Prostate gland (tissue), 2 donors: ENCODE results near the gene HEG1. TPM values are rescaled to one million over a fixed set of nuclear protein-coding genes. Genes with fewer than 3 reads are reported as not detected.

Experiments used
- DNase-seq: peaks from one replicate; pipeline ENCODE4 v3.0.0-alpha.2; 2019; ENCODE audit warnings: low spot score
- H3K27ac ChIP-seq, 2 donors: fragments of 200-600 bp; sonication (generic); 2 replicates each; pipeline ENCODE4 v1.5.1; 2017 to 2019
- H3K27me3 ChIP-seq: fragments of 200-600 bp; sonication (generic); replicated peaks from 2 replicates; pipeline ENCODE4 v1.5.1; 2019; ENCODE audit not compliant: insufficient read depth
- H3K36me3 ChIP-seq, 2 donors: fragments of 200-600 bp; sonication (generic); 1 replicate in 1 of 2; 2 replicates in 1 of 2; pipeline versions ENCODE4 v1.5.1 to v1.8.1; 2017 to 2019
- H3K4me1 ChIP-seq: fragments of 200-600 bp; sonication (generic); replicated peaks from 2 replicates; pipeline ENCODE4 v1.5.1; 2019
- H3K4me3 ChIP-seq, 2 donors: fragments of 200-600 bp; sonication (generic); 2 replicates each; pipeline ENCODE4 v1.5.1; 2017 to 2019
- H3K9me3 ChIP-seq: fragments of 200-600 bp; sonication (generic); 2 replicates; pipeline ENCODE4 v1.5.1; 2017
- POLR2A ChIP-seq: fragments of 450-650 bp; IDR thresholded peaks from one replicate; pipeline ENCODE4 v1.6.1; 2016; ENCODE audit warnings: antibody characterized with exemption, mild to moderate bottlenecking
- POLR2AphosphoS5 ChIP-seq: sonication (generic); formaldehyde crosslinking; IDR thresholded peaks from one replicate; pipeline ENCODE4 v1.6.1; 2017; ENCODE audit warnings: antibody characterized with exemption
- WGBS: methylation state at CpG from one replicate; pipeline ENCODE4 v1.1.5; 2018; 5-methylcytosine and 5-hydroxymethylcytosine counted together
- intact Hi-C: fragments of 100-400 bp; cut with DNase I; formaldehyde crosslinking; loops from one replicate; pipeline ENCODE4 v1.14.2; 2022
- total RNA-seq, 2 donors: library from RNA; depleted of rRNA; stranded (reverse); fragments of >200 nt; gene quantifications; one replicate each; pipeline ENCODE4 v1.1.0, GENCODE V29; 2016
- TF ChIP-seq, protein P1 (sequence below), 4 experiments: fragments of 200-600 bp in 2 of 4; fragments of 450-650 bp in 2 of 4; sonication (generic) in 2 of 4; IDR thresholded peaks; 1 replicate in 3 of 4; 2 replicates in 1 of 4; pipeline ENCODE4 v1.5.1; 2016 to 2019; ENCODE audit warnings: antibody characterized with exemption in 4 of 4, mild to moderate bottlenecking in 2 of 4, moderate library complexity in 2 of 4

Gene HEG1
- total RNA-seq, 2 donors from 2014 or later = 27.5 to 130 TPM

DNA sequence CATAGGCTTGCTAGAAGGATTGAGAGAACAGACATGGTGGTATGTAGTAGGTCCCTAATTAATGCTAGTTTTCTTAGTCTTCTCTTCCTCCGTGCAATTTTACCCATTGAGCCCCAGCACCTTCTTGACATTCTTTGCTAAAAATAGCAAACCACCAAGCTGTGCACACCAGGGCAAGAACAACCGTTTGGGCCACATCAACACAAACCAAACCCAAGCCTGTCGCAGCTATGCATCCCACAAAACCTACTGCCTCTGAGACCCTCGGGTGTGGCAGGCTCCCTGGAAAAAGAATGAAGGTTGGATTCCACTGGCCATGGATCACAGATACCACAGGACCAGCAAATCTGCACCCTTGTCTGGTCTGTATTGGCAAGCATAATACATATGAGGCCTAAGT, 27.1 kb downstream of the HEG1 start:
- TF ChIP-seq, protein P1, sequence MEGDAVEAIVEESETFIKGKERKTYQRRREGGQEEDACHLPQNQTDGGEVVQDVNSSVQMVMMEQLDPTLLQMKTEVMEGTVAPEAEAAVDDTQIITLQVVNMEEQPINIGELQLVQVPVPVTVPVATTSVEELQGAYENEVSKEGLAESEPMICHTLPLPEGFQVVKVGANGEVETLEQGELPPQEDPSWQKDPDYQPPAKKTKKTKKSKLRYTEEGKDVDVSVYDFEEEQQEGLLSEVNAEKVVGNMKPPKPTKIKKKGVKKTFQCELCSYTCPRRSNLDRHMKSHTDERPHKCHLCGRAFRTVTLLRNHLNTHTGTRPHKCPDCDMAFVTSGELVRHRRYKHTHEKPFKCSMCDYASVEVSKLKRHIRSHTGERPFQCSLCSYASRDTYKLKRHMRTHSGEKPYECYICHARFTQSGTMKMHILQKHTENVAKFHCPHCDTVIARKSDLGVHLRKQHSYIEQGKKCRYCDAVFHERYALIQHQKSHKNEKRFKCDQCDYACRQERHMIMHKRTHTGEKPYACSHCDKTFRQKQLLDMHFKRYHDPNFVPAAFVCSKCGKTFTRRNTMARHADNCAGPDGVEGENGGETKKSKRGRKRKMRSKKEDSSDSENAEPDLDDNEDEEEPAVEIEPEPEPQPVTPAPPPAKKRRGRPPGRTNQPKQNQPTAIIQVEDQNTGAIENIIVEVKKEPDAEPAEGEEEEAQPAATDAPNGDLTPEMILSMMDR (IDR thresholded peaks at IDR 0.05) = no peak
- TF ChIP-seq POLR2A (no peak), POLR2AphosphoS5 (no peak)
- no peak overlapping the region for H3K27ac ChIP-seq
- H3K4me3 ChIP-seq = no peak overlapping the region
- H3K36me3 ChIP-seq = no peaks in the 10 kb centered on the region
- intact Hi-C loops = no loop called here
- no peaks in the 10 kb centered on the region for H3K9me3 ChIP-seq
- no peaks in the 10 kb centered on the region for H3K27me3 ChIP-seq
- peaks cover 6% of the 10 kb centered on the region for H3K4me1 ChIP-seq
- no peak for DNase-seq
- WGBS = 87% methylated on average over 4 of the region's 4 CpGs

DNA sequence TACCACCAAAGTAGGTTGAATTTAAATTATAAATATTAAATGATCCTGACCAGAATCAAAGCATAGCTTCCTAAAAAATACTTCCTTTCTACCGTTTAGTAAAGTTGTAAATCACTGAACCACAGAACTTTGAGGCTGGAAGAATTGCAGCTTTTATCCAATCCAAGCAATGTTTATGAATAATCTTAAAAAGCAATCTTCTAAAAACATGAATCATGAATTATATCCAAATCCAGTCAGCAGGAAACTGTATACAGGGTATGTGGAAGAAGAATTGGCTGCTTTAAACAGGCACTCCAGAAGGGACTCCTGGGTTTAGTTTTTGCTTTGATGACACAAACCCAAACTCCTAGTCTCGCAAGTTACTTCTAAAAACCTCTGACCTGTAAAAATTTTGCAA, 30.2 kb downstream of the HEG1 start:
- H3K36me3 ChIP-seq = no peaks in the 10 kb centered on the region
- peaks cover 6% of the 10 kb centered on the region for H3K4me1 ChIP-seq
- WGBS = 45% methylated on average over 2 of the region's 2 CpGs
- DNase-seq = no peak
- H3K4me3 ChIP-seq = no peak overlapping the region
- TF ChIP-seq POLR2AphosphoS5 = no peak
- TF ChIP-seq, protein P1 (IDR thresholded peaks at IDR 0.05) = no peak
- TF ChIP-seq POLR2A = no peak
- H3K9me3 ChIP-seq = no peaks in the 10 kb centered on the region
- H3K27ac ChIP-seq = no peak overlapping the region
- no peaks in the 10 kb centered on the region for H3K27me3 ChIP-seq
- intact Hi-C loops = no loop called here

DNA sequence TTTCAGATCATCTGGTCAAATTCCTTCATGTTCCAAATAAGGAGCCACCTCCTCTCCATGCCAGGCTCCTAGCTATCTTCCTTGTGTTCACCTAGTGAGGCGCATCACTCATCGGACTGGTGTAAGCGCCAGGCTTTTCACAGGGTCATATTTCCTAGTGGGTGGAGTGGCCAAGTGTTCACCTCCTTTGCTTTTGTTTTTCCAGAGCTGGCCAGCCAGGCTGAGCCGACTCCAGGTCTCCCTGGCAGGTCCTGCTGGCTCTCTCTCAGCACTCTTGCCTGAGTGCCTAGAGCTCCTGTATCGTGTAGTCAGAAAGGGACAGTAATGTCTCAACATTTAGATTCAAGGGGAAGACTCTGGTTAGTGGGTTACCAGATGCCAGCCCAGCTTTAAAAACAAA, 31.0 kb downstream of the HEG1 start:
- 41% methylated on average over 5 of the region's 5 CpGs for WGBS
- Histone ChIP-seq H3K27me3 (no peaks in the 10 kb centered on the region), H3K9me3 (no peaks in the 10 kb centered on the region), H3K4me1 (peaks cover 6% of the 10 kb centered on the region), H3K36me3 (no peaks in the 10 kb centered on the region), H3K4me3 (no peak overlapping the region), H3K27ac (peak overlapping the region; percentile 12 to 49)
- peak; percentile 53 for DNase-seq
- TF ChIP-seq POLR2AphosphoS5 (peak; percentile 28), POLR2A (no peak)
- intact Hi-C loops = no loop called here

DNA sequence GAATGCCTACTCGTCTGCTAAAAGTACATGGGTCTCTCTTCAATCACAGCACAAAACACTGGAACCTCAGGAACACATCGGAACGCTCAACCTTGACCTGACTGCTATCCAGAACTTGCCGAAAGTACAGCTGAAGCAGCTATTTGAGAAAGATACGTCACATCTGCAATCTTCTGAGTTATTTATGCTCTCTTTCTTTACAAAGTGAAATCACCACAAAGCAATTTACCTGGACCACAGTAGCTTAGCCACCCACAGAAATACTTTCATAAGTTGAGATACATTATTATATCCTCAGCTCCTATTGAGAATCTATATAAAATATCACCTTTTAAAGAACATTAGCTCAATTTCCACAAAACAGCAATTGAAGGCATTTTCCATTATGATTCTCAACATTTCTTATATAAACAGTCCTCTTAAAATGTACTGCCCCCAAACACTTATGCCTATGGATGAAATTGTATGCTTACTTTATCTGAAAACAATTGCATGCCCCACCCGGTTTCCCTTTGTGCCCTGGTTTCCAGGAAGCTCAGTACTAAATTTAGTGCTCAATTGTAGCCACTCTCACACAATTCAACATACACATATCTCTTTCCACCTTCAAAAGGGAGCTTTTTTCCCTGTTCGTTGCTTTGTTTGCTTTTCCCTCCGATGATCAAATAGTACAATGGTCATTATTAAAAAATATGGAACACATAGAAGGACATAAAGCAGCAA, 31.8 kb downstream of the HEG1 start:
- Histone ChIP-seq H3K36me3 (no peaks in the 10 kb centered on the region), H3K9me3 (no peaks in the 10 kb centered on the region), H3K4me1 (peaks cover 6% of the 10 kb centered on the region), H3K27ac (no peak overlapping the region), H3K27me3 (no peaks in the 10 kb centered on the region), H3K4me3 (no peak overlapping the region)
- no peak for DNase-seq
- intact Hi-C loops = no loop called here
- WGBS = 76% methylated on average over 8 of the region's 8 CpGs
- no peak for TF ChIP-seq POLR2A
- TF ChIP-seq POLR2AphosphoS5 = no peak
- TF ChIP-seq, protein P1 (IDR thresholded peaks at IDR 0.05) = no peak

DNA sequence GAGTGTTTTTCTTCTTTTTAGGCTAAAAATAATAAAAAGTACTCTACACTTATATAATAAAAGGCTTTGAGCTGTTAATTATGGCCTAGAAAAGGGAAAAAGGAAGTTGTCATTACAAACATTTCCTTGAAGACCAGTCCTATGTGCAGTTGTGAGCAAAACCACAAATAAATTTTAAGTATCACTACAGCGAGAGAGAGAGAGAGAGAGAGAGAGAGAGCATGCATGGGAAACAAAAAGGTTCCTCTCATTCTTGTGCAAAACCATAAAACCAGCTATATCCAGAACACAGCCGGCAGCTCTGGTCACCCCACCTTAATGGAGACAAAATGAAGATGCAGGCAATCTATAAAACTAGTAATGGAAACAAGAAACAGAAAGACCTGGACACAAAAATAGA, 33.6 kb downstream of the HEG1 start:
- no peak for DNase-seq
- Histone ChIP-seq H3K4me3 (no peak overlapping the region), H3K27me3 (no peaks in the 10 kb centered on the region), H3K9me3 (no peaks in the 10 kb centered on the region), H3K27ac (no peak overlapping the region), H3K4me1 (peaks cover 6% of the 10 kb centered on the region), H3K36me3 (no peaks in the 10 kb centered on the region)
- WGBS = 49% methylated on average over 2 of the region's 2 CpGs
- intact Hi-C loops = no loop called here
- TF ChIP-seq, protein P1 (IDR thresholded peaks at IDR 0.05) = no peak
- TF ChIP-seq POLR2AphosphoS5 = no peak
- TF ChIP-seq POLR2A = no peak
